Breast epithelium (tissue), 4 donors: Measurements from ENCODE around the gene FEZF2. TPM values are rescaled to one million over a fixed set of nuclear protein-coding genes. Genes with fewer than 3 reads are reported as not detected.

Experiments
- DNase-seq, 2 donors: peaks; one replicate each; pipeline ENCODE4 v3.0.0-alpha.2; 2019; ENCODE audit warnings: low spot score in 2 of 2
- H3K27ac ChIP-seq, 2 donors: fragments of 200-600 bp; sonication (generic) in 1 of 2; one replicate each; pipeline ENCODE4 v1.5.1; 2016 to 2019; ENCODE audit warnings: mild to moderate bottlenecking in 1 of 2
- H3K27me3 ChIP-seq, 2 donors: fragments of 200-600 bp; sonication (generic) in 1 of 2; one replicate each; pipeline versions ENCODE4 v1.5.1 to v1.6.0; 2017 to 2019; ENCODE audit warnings: control low read depth in 1 of 2, mild to moderate bottlenecking in 1 of 2
- H3K36me3 ChIP-seq: fragments of 200-600 bp; one replicate; pipeline ENCODE4 v1.5.1; 2019
- H3K4me1 ChIP-seq, 2 donors: fragments of 200-600 bp; sonication (generic); one replicate each; pipeline ENCODE4 v1.5.1; 2016 to 2019; ENCODE audit warnings: control low read depth in 1 of 2
- H3K4me3 ChIP-seq, 3 donors: fragments of 200-600 bp; sonication (generic); 1 replicate in 2 of 3; 2 replicates in 1 of 3; pipeline ENCODE4 v1.5.1; 2016 to 2019; ENCODE audit warnings: mild to moderate bottlenecking in 3 of 3, moderate library complexity in 2 of 3
- H3K9me3 ChIP-seq, 2 donors: fragments of 200-600 bp; sonication (generic) in 1 of 2; one replicate each; pipeline ENCODE4 v1.5.1; 2016 to 2019; ENCODE audit warnings: control low read depth in 1 of 2
- CTCF ChIP-seq, 3 donors: fragments of 450-650 bp; IDR thresholded peaks; one replicate each; pipeline ENCODE4 v1.5.1; 2016 to 2017; ENCODE audit warnings: antibody characterized with exemption in 3 of 3, mild to moderate bottlenecking in 3 of 3, moderate library complexity in 3 of 3
- POLR2A ChIP-seq: fragments of 450-650 bp; IDR thresholded peaks from one replicate; pipeline ENCODE4 v1.6.1; 2016; ENCODE audit warnings: antibody characterized with exemption, mild to moderate bottlenecking, moderate library complexity
- POLR2AphosphoS5 ChIP-seq, 3 donors: sonication (generic); formaldehyde crosslinking; IDR thresholded peaks; one replicate each; pipeline ENCODE4 v1.6.1; 2017; ENCODE audit warnings: antibody characterized with exemption in 3 of 3
- intact Hi-C: fragments of 100-400 bp; cut with DNase I; formaldehyde crosslinking; loops from one replicate; pipeline ENCODE4 v1.15.1; 2023; ENCODE audit warnings: low total_unique reads
- total RNA-seq, 3 donors: library from RNA; depleted of rRNA; stranded (reverse); fragments of >200 nt; gene quantifications; one replicate each; pipeline ENCODE4 v1.1.0, GENCODE V29; 2016

FEZF2 gene
- total RNA-seq, 3 donors from 2014 or later, result not detected

- Histone ChIP-seq H3K36me3 (no peaks in the 10 kb centered on the region), H3K4me3 (no peak overlapping the region), H3K27me3 (no peaks in the 10 kb centered on the region), H3K9me3 (no peaks in the 10 kb centered on the region), H3K4me1 (no peaks in the 10 kb centered on the region), H3K27ac (no peak overlapping the region)
- no peak for TF ChIP-seq POLR2A
- no peak for TF ChIP-seq POLR2AphosphoS5 (IDR thresholded peaks at IDR 0.05)
- no peak for TF ChIP-seq CTCF (IDR thresholded peaks at IDR 0.05)
- no peak for DNase-seq
- intact Hi-C loops, result no loop called here
Observed at GRCh38 chr3:62413687-62414086, 40.3 kb upstream of the FEZF2 start.

GRCh38 chr3:62406945-62407344 is 33.6 kb upstream of the FEZF2 start:
- Histone ChIP-seq H3K4me3 (no peak overlapping the region), H3K9me3 (no peaks in the 10 kb centered on the region), H3K27ac (no peak overlapping the region), H3K27me3 (no peaks in the 10 kb centered on the region), H3K36me3 (no peaks in the 10 kb centered on the region), H3K4me1 (no peaks in the 10 kb centered on the region)
- TF ChIP-seq POLR2AphosphoS5 (IDR thresholded peaks at IDR 0.05), result no peak
- no peak for TF ChIP-seq POLR2A
- TF ChIP-seq CTCF (IDR thresholded peaks at IDR 0.05), result no peak
- intact Hi-C loops, result no loop called here
- DNase-seq, result no peak

GRCh38 chr3:62405566-62405965 is 32.2 kb upstream of the FEZF2 start:
- no peak for DNase-seq
- Histone ChIP-seq H3K9me3 (no peaks in the 10 kb centered on the region), H3K4me3 (no peak overlapping the region), H3K36me3 (no peaks in the 10 kb centered on the region), H3K27ac (no peak overlapping the region), H3K27me3 (no peaks in the 10 kb centered on the region), H3K4me1 (no peaks in the 10 kb centered on the region)
- TF ChIP-seq POLR2A, result no peak
- TF ChIP-seq CTCF (IDR thresholded peaks at IDR 0.05), result no peak
- no peak for TF ChIP-seq POLR2AphosphoS5 (IDR thresholded peaks at IDR 0.05)
- intact Hi-C loops, result no loop called here

GRCh38 chr3:62405135-62405534 is 31.8 kb upstream of the FEZF2 start:
- intact Hi-C loops, result no loop called here
- no peaks in the 10 kb centered on the region for H3K36me3 ChIP-seq
- no peak overlapping the region for H3K4me3 ChIP-seq
- no peaks in the 10 kb centered on the region for H3K27me3 ChIP-seq
- no peak for DNase-seq
- H3K9me3 ChIP-seq, result no peaks in the 10 kb centered on the region
- H3K27ac ChIP-seq, result no peak overlapping the region
- TF ChIP-seq POLR2A (no peak), CTCF (IDR thresholded peaks at IDR 0.05) (no peak), POLR2AphosphoS5 (IDR thresholded peaks at IDR 0.05) (no peak)
- no peaks in the 10 kb centered on the region for H3K4me1 ChIP-seq

GRCh38 chr3:62404321-62404720 is 31.0 kb upstream of the FEZF2 start:
- Histone ChIP-seq H3K36me3 (no peaks in the 10 kb centered on the region), H3K27me3 (no peaks in the 10 kb centered on the region), H3K4me3 (no peak overlapping the region), H3K9me3 (no peaks in the 10 kb centered on the region), H3K27ac (no peak overlapping the region), H3K4me1 (no peaks in the 10 kb centered on the region)
- DNase-seq, result no peak
- intact Hi-C loops, result no loop called here
- TF ChIP-seq CTCF (IDR thresholded peaks at IDR 0.05), result no peak
- no peak for TF ChIP-seq POLR2A
- no peak for TF ChIP-seq POLR2AphosphoS5 (IDR thresholded peaks at IDR 0.05)
